Upper lobe of left lung (tissue), 6 donors: ENCODE measurements around the gene TMEM169. TPM values are rescaled to one million over a fixed set of nuclear protein-coding genes. Genes with fewer than 3 reads are reported as not detected.

Experiments used
- ATAC-seq, 2 donors: fragments of 200-7000 bp; cut with Tn5 transposase; one replicate each; pipeline ENCODE4 v1.9.1; 2022; ENCODE audit warnings: mild to moderate bottlenecking in 2 of 2, moderate library complexity in 2 of 2; ENCODE audit not compliant: low FRiP score in 2 of 2
- DNase-seq, 2 donors: peaks; one replicate each; pipeline ENCODE4 v3.0.0-alpha.2; 2019 to 2020
- H3K27ac ChIP-seq, 4 donors: fragments of 200-600 bp; sonication (generic); one replicate each; pipeline ENCODE4 v1.5.1; 2016 to 2019
- H3K27me3 ChIP-seq, 4 donors: fragments of 200-600 bp; sonication (generic); one replicate each; pipeline ENCODE4 v1.5.1; 2017 to 2019
- H3K36me3 ChIP-seq, 4 donors: fragments of 200-600 bp; sonication (generic); one replicate each; pipeline ENCODE4 v1.5.1; 2016 to 2019
- H3K4me1 ChIP-seq, 4 donors: fragments of 200-600 bp; sonication (generic); one replicate each; pipeline ENCODE4 v1.5.1; 2018 to 2019
- H3K4me3 ChIP-seq, 4 donors: fragments of 200-600 bp; sonication (generic); one replicate each; pipeline ENCODE4 v1.5.1; 2017 to 2019; ENCODE audit warnings: mild to moderate bottlenecking in 2 of 4, moderate library complexity in 1 of 4
- H3K9me3 ChIP-seq, 4 donors: fragments of 200-600 bp; sonication (generic); one replicate each; pipeline ENCODE4 v1.5.1; 2018 to 2019
- EP300 ChIP-seq, 4 donors: sonication (generic); formaldehyde crosslinking; IDR thresholded peaks; one replicate each; pipeline ENCODE4 v1.5.1; 2017; ENCODE audit warnings: antibody characterized with exemption in 4 of 4, control low read depth in 2 of 4
- POLR2A ChIP-seq, 4 donors: fragments of 450-650 bp; IDR thresholded peaks; one replicate each; pipeline ENCODE4 v1.5.1; 2016 to 2017; ENCODE audit warnings: antibody characterized with exemption in 4 of 4, mild to moderate bottlenecking in 2 of 4
- POLR2AphosphoS5 ChIP-seq, 2 donors: sonication (generic); formaldehyde crosslinking; IDR thresholded peaks; one replicate each; pipeline ENCODE4 v1.5.1; 2017; ENCODE audit warnings: antibody characterized with exemption in 2 of 2
- WGBS, 2 donors: methylation state at CpG; one replicate each; pipeline ENCODE4 v1.1.5; 2017 to 2018; 5-methylcytosine and 5-hydroxymethylcytosine counted together
- total RNA-seq, 6 donors: library from RNA; depleted of rRNA in 4 of 6; stranded (reverse); fragments of >200 nt in 4 of 6; gene quantifications; one replicate each; pipeline versions ENCODE4 v1.1.0 to v1.2.1, GENCODE V29; 2016 to 2021
- TF ChIP-seq, protein P1 (sequence below), 6 experiments: fragments of 450-650 bp in 4 of 6; fragments of 200-600 bp in 2 of 6; sonication (generic) in 2 of 6; IDR thresholded peaks; one replicate each; pipeline ENCODE4 v1.5.1; 2016 to 2019; ENCODE audit warnings: antibody characterized with exemption in 6 of 6
- donor health status: DM: no; HTN: no; CAD: no; lungs with moderate emphysema.
- donor health status: DM: no; HTN: yes; CAD: no; lungs with severe emphysema.

TMEM169 gene
- total RNA-seq, 6 donors from 2014 or later: 0.15 to 1.1 (median 0.80) TPM; not detected in 2

DNA sequence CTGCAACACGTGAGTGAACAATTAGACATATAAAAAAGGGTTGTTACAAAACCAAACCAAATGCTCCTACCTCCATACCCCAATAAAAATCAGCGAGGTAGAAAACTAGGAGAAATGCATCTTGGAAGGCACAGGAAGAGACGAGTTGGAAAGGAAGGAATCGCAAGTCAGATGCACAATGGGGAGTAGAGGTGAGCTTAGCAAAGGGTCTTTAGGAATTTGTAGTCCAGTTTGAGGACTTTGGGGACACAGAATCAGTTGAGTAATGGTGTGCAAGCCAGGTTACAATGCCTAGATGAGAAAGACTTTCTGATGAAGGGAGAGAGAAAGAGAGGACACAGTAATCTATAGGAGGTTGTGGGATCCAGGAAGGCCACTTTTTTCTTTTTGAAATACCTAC is 63.1 kb downstream of the TMEM169 start:
- TF ChIP-seq, protein P1, sequence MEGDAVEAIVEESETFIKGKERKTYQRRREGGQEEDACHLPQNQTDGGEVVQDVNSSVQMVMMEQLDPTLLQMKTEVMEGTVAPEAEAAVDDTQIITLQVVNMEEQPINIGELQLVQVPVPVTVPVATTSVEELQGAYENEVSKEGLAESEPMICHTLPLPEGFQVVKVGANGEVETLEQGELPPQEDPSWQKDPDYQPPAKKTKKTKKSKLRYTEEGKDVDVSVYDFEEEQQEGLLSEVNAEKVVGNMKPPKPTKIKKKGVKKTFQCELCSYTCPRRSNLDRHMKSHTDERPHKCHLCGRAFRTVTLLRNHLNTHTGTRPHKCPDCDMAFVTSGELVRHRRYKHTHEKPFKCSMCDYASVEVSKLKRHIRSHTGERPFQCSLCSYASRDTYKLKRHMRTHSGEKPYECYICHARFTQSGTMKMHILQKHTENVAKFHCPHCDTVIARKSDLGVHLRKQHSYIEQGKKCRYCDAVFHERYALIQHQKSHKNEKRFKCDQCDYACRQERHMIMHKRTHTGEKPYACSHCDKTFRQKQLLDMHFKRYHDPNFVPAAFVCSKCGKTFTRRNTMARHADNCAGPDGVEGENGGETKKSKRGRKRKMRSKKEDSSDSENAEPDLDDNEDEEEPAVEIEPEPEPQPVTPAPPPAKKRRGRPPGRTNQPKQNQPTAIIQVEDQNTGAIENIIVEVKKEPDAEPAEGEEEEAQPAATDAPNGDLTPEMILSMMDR (IDR thresholded peaks at IDR 0.05): no peak
- TF ChIP-seq EP300 (IDR thresholded peaks at IDR 0.05) (no peak), POLR2A (IDR thresholded peaks at IDR 0.05) (no peak), POLR2AphosphoS5 (IDR thresholded peaks at IDR 0.05) (no peak)
- Histone ChIP-seq H3K27ac (no peak overlapping the region), H3K4me3 (no peak overlapping the region), H3K9me3 (no peaks in the 10 kb centered on the region), H3K4me1 (no peaks in the 10 kb centered on the region), H3K27me3 (no peaks in the 10 kb centered on the region), H3K36me3 (peaks cover 30 to 99% (median 76%) of the 10 kb centered on the region in 4 donors)
- ATAC-seq (no peak), DNase-seq (no peak)
- WGBS, 2 donors: 97 to 98% methylated on average over 4 of the region's 4 CpGs

DNA sequence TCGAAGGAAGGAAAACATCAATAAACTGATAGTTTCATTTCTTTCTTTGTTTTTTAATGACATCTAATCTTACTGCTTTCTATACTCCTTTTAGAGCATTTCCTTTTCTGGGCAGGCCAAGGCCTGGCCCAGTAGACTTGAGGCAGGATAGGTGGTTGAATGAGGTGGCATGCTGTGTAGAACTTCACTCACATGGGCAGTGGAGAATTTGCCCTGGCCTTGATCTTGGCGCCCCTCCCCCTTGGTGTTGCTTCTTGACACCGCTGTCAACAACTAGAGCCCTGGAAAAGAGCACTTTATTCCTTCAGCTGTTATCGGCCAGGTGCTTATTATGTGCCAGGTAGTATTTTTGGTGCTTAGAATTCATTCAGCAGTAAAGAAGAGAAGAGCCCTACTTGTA is 64.9 kb downstream of the TMEM169 start:
- peaks cover 18 to 99% (median 71%) of the 10 kb centered on the region in 4 donors for H3K36me3 ChIP-seq
- no peaks in the 10 kb centered on the region for H3K27me3 ChIP-seq
- DNase-seq (no peak), ATAC-seq (no peak)
- H3K9me3 ChIP-seq: no peaks in the 10 kb centered on the region
- no peak overlapping the region for H3K27ac ChIP-seq
- no peaks in the 10 kb centered on the region for H3K4me1 ChIP-seq
- H3K4me3 ChIP-seq: no peak overlapping the region
- TF ChIP-seq EP300 (IDR thresholded peaks at IDR 0.05) (no peak), POLR2A (IDR thresholded peaks at IDR 0.05) (no peak), POLR2AphosphoS5 (IDR thresholded peaks at IDR 0.05) (no peak)
- TF ChIP-seq, protein P1 (IDR thresholded peaks at IDR 0.05): no peak
- 71 to 91% methylated on average over 4 of the region's 4 CpGs for WGBS, 2 donors

DNA sequence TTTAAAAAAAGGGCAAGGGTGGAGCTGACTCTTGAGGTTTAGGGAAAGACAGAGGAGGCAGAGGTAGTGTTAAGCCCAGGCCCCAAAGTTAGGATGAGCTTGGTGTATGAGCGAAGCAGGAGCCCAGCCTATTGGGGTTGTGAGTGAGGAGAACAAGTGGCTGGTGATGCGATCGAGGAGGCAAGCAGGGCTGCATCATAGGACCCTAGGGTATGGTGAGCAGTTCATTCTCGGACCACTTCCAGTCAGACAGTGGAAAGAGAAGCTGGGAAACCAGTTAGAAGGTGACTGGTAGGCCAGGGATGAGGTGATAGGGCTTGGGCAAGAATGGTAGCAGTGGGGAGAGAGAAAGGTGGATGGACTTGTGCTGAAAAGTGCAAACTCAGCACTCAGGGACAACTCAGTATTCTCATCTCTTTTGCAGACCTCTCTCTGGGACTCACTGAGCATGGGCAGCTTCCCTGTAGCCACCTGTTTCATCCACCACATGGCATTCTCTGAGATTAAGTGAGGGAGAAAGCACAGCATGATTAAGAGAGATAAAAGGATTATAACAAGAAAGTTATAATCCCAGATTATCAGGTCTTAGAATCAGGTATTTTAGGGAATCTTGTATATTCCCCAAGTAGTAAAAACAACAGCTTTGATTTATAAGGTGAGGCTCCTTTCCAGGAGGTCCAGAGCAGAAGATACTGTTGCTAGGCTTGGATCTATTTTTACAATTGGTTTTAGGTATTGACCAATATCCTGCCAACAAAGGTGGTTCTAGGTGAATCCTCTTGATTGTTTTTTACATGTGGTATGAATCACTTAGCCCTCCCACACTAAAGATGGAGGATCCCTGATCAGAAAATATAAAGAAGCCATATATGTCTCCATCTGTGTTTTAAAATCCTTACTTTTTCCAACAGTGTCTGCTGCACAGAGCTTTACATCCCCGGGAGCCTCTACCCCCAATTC is 65.7 kb downstream of the TMEM169 start:
- no peak for ATAC-seq
- H3K4me3 ChIP-seq: no peak overlapping the region
- WGBS, 2 donors: 92 to 96% methylated on average over 5 of the region's 5 CpGs
- no peak for DNase-seq
- no peaks in the 10 kb centered on the region for H3K9me3 ChIP-seq
- no peaks in the 10 kb centered on the region for H3K4me1 ChIP-seq
- peaks cover 15 to 99% (median 70%) of the 10 kb centered on the region in 4 donors for H3K36me3 ChIP-seq
- TF ChIP-seq EP300 (IDR thresholded peaks at IDR 0.05): no peak
- no peak for TF ChIP-seq POLR2A (IDR thresholded peaks at IDR 0.05)
- no peak overlapping the region for H3K27ac ChIP-seq
- no peaks in the 10 kb centered on the region for H3K27me3 ChIP-seq

DNA sequence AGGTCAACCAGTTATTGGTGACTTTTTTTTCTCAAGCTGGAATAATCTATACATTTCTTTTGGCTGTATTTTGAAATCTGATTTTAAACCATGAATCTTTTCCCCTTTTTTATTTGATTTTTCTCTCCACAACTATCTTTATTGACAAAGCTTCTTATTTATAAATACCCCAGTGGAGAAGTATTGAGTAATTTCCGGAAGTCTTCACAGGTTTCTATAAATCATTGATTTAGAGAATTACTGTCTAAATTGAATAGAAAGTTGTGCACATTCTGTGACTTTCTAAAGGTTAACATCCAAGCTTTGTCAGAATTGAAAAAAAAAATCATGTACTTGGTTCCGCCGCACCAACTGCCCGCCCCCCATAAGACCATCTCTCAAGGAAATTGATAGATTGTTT is 67.3 kb downstream of the TMEM169 start:
- no peak for DNase-seq
- TF ChIP-seq POLR2AphosphoS5 (IDR thresholded peaks at IDR 0.05) (no peak), POLR2A (IDR thresholded peaks at IDR 0.05) (no peak), EP300 (IDR thresholded peaks at IDR 0.05) (no peak)
- TF ChIP-seq, protein P1 (IDR thresholded peaks at IDR 0.05): no peak

DNA sequence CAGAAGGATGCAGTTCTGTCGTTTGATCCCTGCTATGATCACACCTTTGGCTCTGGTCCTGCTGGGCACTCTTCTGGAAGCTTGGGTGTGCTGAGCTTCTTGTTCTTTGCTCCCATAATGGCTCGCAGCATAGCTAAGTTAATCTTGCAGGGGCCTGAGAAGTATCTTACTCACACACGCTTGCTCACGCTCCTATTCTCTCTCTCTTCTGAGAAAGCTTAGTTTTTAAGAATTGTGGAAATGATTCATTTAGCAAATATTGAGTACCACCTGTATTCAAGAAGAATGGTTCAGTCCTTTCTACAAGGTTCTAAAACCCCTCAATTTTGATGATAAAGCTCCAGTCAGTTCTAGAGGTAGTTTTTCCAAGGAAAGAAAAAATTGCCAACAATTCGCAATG is 68.0 kb downstream of the TMEM169 start:
- H3K4me1 ChIP-seq: no peaks in the 10 kb centered on the region
- peaks cover 7 to 89% (median 67%) of the 10 kb centered on the region in 4 donors for H3K36me3 ChIP-seq
- no peak for TF ChIP-seq POLR2AphosphoS5 (IDR thresholded peaks at IDR 0.05)
- TF ChIP-seq, protein P1 (IDR thresholded peaks at IDR 0.05): no peak
- TF ChIP-seq EP300 (IDR thresholded peaks at IDR 0.05): no peak
- TF ChIP-seq POLR2A (IDR thresholded peaks at IDR 0.05): no peak
- 91 to 93% methylated on average over 5 of the region's 5 CpGs for WGBS, 2 donors
- H3K27me3 ChIP-seq: no peaks in the 10 kb centered on the region
- H3K9me3 ChIP-seq: no peaks in the 10 kb centered on the region
- H3K27ac ChIP-seq: no peak overlapping the region
- no peak for ATAC-seq
- H3K4me3 ChIP-seq: no peak overlapping the region
- DNase-seq: no peak

More for the DNA sequence above, 67.3 kb downstream of the TMEM169 start:
- H3K36me3 ChIP-seq: peaks cover 12 to 89% (median 71%) of the 10 kb centered on the region in 4 donors
- no peaks in the 10 kb centered on the region for H3K4me1 ChIP-seq
- H3K27me3 ChIP-seq: no peaks in the 10 kb centered on the region
- no peak overlapping the region for H3K4me3 ChIP-seq
- ATAC-seq: no peak
- no peak overlapping the region for H3K27ac ChIP-seq
- H3K9me3 ChIP-seq: no peaks in the 10 kb centered on the region
- WGBS, 2 donors: 90 to 95% methylated on average over 4 of the region's 4 CpGs
